ENCODE measurements around the gene UHRF1. TPM values are rescaled to one million over a fixed set of nuclear protein-coding genes. Genes with fewer than 3 reads are reported as not detected.

The UHRF1 gene
- total and polyA plus RNA-seq, 2 of the 13 experiments (the other 11 are each of a cell fraction or from before 2014, with no cell fraction given), result 6.8 to 78.4 TPM

- TF ChIP-seq PRDM10 (CRISPR knock-in tag; IDR thresholded peaks at IDR 0.05; ENCODE audit: low read depth) (no peak), ZSCAN30 (CRISPR knock-in tag; IDR thresholded peaks at IDR 0.05) (no peak), ZNF598 (CRISPR knock-in tag; IDR thresholded peaks at IDR 0.05; ENCODE audit: borderline replicate concordance) (no peak), RAD51 (IDR thresholded peaks at IDR 0.05; ENCODE audit: borderline replicate concordance) (no peak), FOXP1 (IDR thresholded peaks at IDR 0.05) (peak; percentile 32; the same call in 1 of the 2 replicates), FOXP1 (CRISPR knock-in tag; IDR thresholded peaks at IDR 0.05) (peak; percentile 54; the same call in 1 of the 2 replicates), ZNF317 (CRISPR knock-in tag; IDR thresholded peaks at IDR 0.05) (no peak), SNRNP70 (IDR thresholded peaks at IDR 0.05; ENCODE audit: low read depth, low read length) (no peak), ZNF326 (CRISPR knock-in tag; IDR thresholded peaks at IDR 0.05; ENCODE audit: borderline replicate concordance) (no peak), HIVEP1 (CRISPR knock-in tag; IDR thresholded peaks at IDR 0.05) (no peak), DNMT3B (CRISPR knock-in tag; conservative IDR thresholded peaks at IDR 0.05) (no peak), NCOA5 (CRISPR knock-in tag; IDR thresholded peaks at IDR 0.05) (no peak)
- TF ChIP-seq, protein P1, sequence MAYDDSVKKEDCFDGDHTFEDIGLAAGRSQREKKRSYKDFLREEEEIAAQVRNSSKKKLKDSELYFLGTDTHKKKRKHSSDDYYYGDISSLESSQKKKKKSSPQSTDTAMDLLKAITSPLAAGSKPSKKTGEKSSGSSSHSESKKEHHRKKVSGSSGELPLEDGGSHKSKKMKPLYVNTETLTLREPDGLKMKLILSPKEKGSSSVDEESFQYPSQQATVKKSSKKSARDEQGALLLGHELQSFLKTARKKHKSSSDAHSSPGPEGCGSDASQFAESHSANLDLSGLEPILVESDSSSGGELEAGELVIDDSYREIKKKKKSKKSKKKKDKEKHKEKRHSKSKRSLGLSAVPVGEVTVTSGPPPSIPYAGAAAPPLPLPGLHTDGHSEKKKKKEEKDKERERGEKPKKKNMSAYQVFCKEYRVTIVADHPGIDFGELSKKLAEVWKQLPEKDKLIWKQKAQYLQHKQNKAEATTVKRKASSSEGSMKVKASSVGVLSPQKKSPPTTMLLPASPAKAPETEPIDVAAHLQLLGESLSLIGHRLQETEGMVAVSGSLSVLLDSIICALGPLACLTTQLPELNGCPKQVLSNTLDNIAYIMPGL (CRISPR knock-in tag; IDR thresholded peaks at IDR 0.05; ENCODE audit: borderline replicate concordance in 1 of 2, low read depth in 1 of 2), result no peak
- TF ChIP-seq, protein P2, sequence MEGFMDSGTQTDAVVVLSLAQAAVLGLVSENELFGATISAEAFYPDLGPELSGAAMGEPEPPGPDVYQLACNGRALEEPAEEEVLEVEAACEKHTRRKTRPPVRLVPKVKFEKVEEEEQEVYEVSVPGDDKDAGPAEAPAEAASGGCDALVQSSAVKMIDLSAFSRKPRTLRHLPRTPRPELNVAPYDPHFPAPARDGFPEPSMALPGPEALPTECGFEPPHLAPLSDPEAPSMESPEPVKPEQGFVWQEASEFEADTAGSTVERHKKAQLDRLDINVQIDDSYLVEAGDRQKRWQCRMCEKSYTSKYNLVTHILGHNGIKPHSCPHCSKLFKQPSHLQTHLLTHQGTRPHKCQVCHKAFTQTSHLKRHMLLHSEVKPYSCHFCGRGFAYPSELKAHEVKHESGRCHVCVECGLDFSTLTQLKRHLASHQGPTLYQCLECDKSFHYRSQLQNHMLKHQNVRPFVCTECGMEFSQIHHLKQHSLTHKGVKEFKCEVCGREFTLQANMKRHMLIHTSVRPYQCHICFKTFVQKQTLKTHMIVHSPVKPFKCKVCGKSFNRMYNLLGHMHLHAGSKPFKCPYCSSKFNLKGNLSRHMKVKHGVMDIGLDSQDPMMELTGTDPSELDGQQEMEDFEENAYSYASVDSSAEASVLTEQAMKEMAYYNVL (CRISPR knock-in tag; IDR thresholded peaks at IDR 0.05; ENCODE audit: borderline replicate concordance), result peak; percentile 98
These were observed 92.8 kb downstream of the UHRF1 start (continued) for GRCh38 chr19:5002143-5002542.
